ENCODE results near the gene UBAP2.
"Not testable (repeated sequence)": the region's sequence is repeated elsewhere in the genome, so short reads cannot be mapped to it uniquely, and the experiment has no call there.

The UBAP2 gene

GRCh38 chr9:34046784-34047379 is 1.8 kb downstream of the UBAP2 start:
- DNase-seq, result no peak

- DNase-seq, result no peak
These were observed 2.8 kb downstream of the UBAP2 start for GRCh38 chr9:34045903-34046302.

- not testable (repeated sequence) for DNase-seq
These were observed 6.6 kb downstream of the UBAP2 start for GRCh38 chr9:34042074-34042473.

GRCh38 chr9:34038851-34039250 is 9.8 kb downstream of the UBAP2 start:
- not testable (repeated sequence) for DNase-seq

- DNase-seq, result no peak
These were observed 11.1 kb downstream of the UBAP2 start for GRCh38 chr9:34037626-34038025.

GRCh38 chr9:34036625-34037024 is 12.1 kb downstream of the UBAP2 start:
- DNase-seq, result no peak

GRCh38 chr9:34035656-34036055 is 13.0 kb downstream of the UBAP2 start:
- DNase-seq, result no peak

- DNase-seq, result no peak
These were observed 14.0 kb downstream of the UBAP2 start for GRCh38 chr9:34034698-34035065.

GRCh38 chr9:34032631-34033030 is 16.1 kb downstream of the UBAP2 start:
- DNase-seq, result no peak

GRCh38 chr9:34027845-34028574 is 20.7 kb downstream of the UBAP2 start:
- DNase-seq, result no peak

GRCh38 chr9:34025811-34026210 is 22.9 kb downstream of the UBAP2 start:
- no peak for DNase-seq

GRCh38 chr9:34025062-34025461 is 23.6 kb downstream of the UBAP2 start:
- no peak for DNase-seq

- DNase-seq, result not testable (repeated sequence)
These were observed 24.2 kb downstream of the UBAP2 start for GRCh38 chr9:34024476-34024875.

GRCh38 chr9:34016149-34016548 is 32.5 kb downstream of the UBAP2 start:
- DNase-seq, result no peak

- no peak for DNase-seq
These were observed 37.7 kb downstream of the UBAP2 start for GRCh38 chr9:34010979-34011378.

- no peak for DNase-seq
These were observed 46.7 kb downstream of the UBAP2 start for GRCh38 chr9:34001951-34002350.

GRCh38 chr9:34001298-34001697 is 47.4 kb downstream of the UBAP2 start:
- DNase-seq, result no peak

GRCh38 chr9:33995449-33995848 is 53.2 kb downstream of the UBAP2 start:
- no peak for DNase-seq

- DNase-seq, result no peak
These were observed 55.6 kb downstream of the UBAP2 start for GRCh38 chr9:33993104-33993503.

GRCh38 chr9:33992632-33993031 is 56.1 kb downstream of the UBAP2 start:
- no peak for DNase-seq

GRCh38 chr9:33988219-33988890 is 60.3 kb downstream of the UBAP2 start:
- no peak for DNase-seq

- DNase-seq, result no peak
These were observed 72.3 kb downstream of the UBAP2 start for GRCh38 chr9:33976414-33976813.

GRCh38 chr9:33972698-33973097 is 76.0 kb downstream of the UBAP2 start:
- no peak for DNase-seq

- no peak for DNase-seq
These were observed 84.5 kb downstream of the UBAP2 start for GRCh38 chr9:33964086-33964768.

Measured in NCI-H146 (cell line).